K562 (cell line): Measurements from ENCODE around the gene CSNK1G3. TPM values are rescaled to one million over a fixed set of nuclear protein-coding genes. Genes with fewer than 3 reads are reported as not detected.

Experiments used
- ATAC-seq: fragments of 200-7000 bp; cut with Tn5 transposase; 3 replicates; pipeline ENCODE4 v1.9.1; 2020; ENCODE audit warnings: moderate library complexity
- BruUV-seq: library from RNA; stranded (reverse); fragments of 400-500 nt; replicated peaks from 2 replicates; lab custom pipeline; 2021; lab: Mats Ljungman, UMichigan
- CTCF ChIA-PET: fragments of 300-600 bp; formaldehyde crosslinking; extraction: SDS; loops from one replicate; lab custom pipeline; 2021; ENCODE audit warnings: low intra/inter-chr PET ratio; lab: Yijun Ruan, JAX
- POLR2A ChIA-PET: fragments of 300-600, 350-650 bp; sonication (Branson Sonifier 250); formaldehyde crosslinking; extraction: SDS; loops from one replicate; lab custom pipeline; 2021; ENCODE audit warnings: antibody characterized with exemption, inconsistent platforms; lab: Yijun Ruan, JAX
- DNase-seq, 4 experiments: peaks; one replicate each; pipeline versions ENCODE4 v3.0.0 to v3.0.0-alpha.2; 2011 to 2018; ENCODE audit warnings: low spot score in 3 of 4, mixed read lengths in 3 of 4; ENCODE audit errors: extremely low read depth in 1 of 4
- FAIRE-seq: peaks from 2 replicates; lab custom pipeline; 2011; peaks lifted over from hg19 to GRCh38; lab: Jason Lieb, UNC
- H2AFZ ChIP-seq: 2 replicates; pipeline ENCODE4 v1.6.0; 2011; ENCODE audit warnings: low read depth, low read length, control low read depth, inconsistent platforms
- H3K27ac ChIP-seq: fragments of 200-600 bp; 3 replicates; pipeline ENCODE4 v1.8.0; 2011; ENCODE audit warnings: low read depth, mild to moderate bottlenecking, control low read depth, inconsistent platforms, low read length, moderate library complexity, mixed read lengths; ENCODE audit errors: extremely low read depth
- H3K27me3 ChIP-seq, 2 experiments: fragments of 300-600 bp in 1 of 2; 2 replicates in 1 of 2; 3 replicates in 1 of 2; pipeline versions ENCODE4 v1.6.0 to v1.8.0; 2011; ENCODE audit warnings: inconsistent platforms in 2 of 2, low read length in 2 of 2, mild to moderate bottlenecking in 1 of 2, mixed read lengths in 1 of 2, moderate library complexity in 1 of 2; ENCODE audit not compliant: control insufficient read depth in 2 of 2, insufficient read depth in 2 of 2
- H3K36me3 ChIP-seq: fragments of 300-600 bp; 3 replicates; pipeline ENCODE4 v1.8.0; 2011; ENCODE audit warnings: mild to moderate bottlenecking, low read length, inconsistent platforms; ENCODE audit not compliant: control insufficient read depth, insufficient read depth
- H3K4me1 ChIP-seq, 2 experiments: fragments of 200-600 bp in 1 of 2; replicated peaks in 1 of 2; 2 replicates in 1 of 2; 3 replicates in 1 of 2; pipeline versions ENCODE4 v1.5.1 to v1.8.0; 2011; ENCODE audit warnings: inconsistent platforms in 2 of 2, low read length in 2 of 2, mild to moderate bottlenecking in 1 of 2, mixed read lengths in 1 of 2, moderate library complexity in 1 of 2; ENCODE audit not compliant: control insufficient read depth in 2 of 2, insufficient read depth in 2 of 2
- H3K4me2 ChIP-seq: 2 replicates; pipeline ENCODE4 v1.6.1; 2011; ENCODE audit warnings: low read length, control low read depth, inconsistent platforms, mixed read lengths; ENCODE audit not compliant: insufficient read depth
- H3K4me3 ChIP-seq: fragments of 200-600 bp; sonication (generic), shearing (Covaris generic); 2 replicates; pipeline ENCODE4 v1.5.1; 2016; ENCODE audit warnings: control low read depth, inconsistent platforms
- H3K79me2 ChIP-seq: fragments of 200-600 bp; 3 replicates; pipeline ENCODE4 v1.8.0; 2011; ENCODE audit warnings: low read length, inconsistent platforms; ENCODE audit not compliant: control insufficient read depth, insufficient read depth
- H3K9ac ChIP-seq, 2 experiments: 2 replicates each; pipeline versions ENCODE4 v1.6.0 to v1.6.1; 2011; ENCODE audit warnings: low read depth in 2 of 2, low read length in 2 of 2, control low read depth in 1 of 2, inconsistent platforms in 1 of 2, mild to moderate bottlenecking in 1 of 2, mixed read lengths in 1 of 2; ENCODE audit not compliant: insufficient read depth in 1 of 2
- H3K9me1 ChIP-seq: one replicate; pipeline ENCODE4 v1.6.0; 2011; ENCODE audit warnings: inconsistent platforms, mild to moderate bottlenecking, low read length, moderate library complexity; ENCODE audit not compliant: control insufficient read depth, insufficient read depth
- H3K9me3 ChIP-seq: replicated peaks from 2 replicates; pipeline ENCODE4 v1.5.1; 2011; ENCODE audit warnings: low read depth, low read length, inconsistent platforms; ENCODE audit not compliant: control insufficient read depth, insufficient read depth
- H4K20me1 ChIP-seq: replicated peaks from 2 replicates; pipeline ENCODE4 v1.6.1; 2011; ENCODE audit warnings: low read length, inconsistent platforms, mixed read lengths; ENCODE audit not compliant: control insufficient read depth, insufficient read depth
- FOXA3 ChIP-seq, 2 experiments: fragments of 450-650 bp in 1 of 2; sonication (generic) in 1 of 2; formaldehyde crosslinking; IDR thresholded peaks in 1 of 2; conservative IDR thresholded peaks in 1 of 2; 2 replicates each; pipeline versions ENCODE4 v1.4.0 to v1.8.0; 2020 to 2022; ENCODE audit warnings: mild to moderate bottlenecking in 2 of 2, missing genetic modification reagents in 1 of 2
- MYC ChIP-seq, 2 experiments: fragments of 250-450 bp in 1 of 2; sonication (Bioruptor Pico) in 1 of 2; IDR thresholded peaks; 2 replicates each; pipeline versions ENCODE4 v1.5.1 to v1.6.1; 2012 to 2021; ENCODE audit warnings: low read depth in 2 of 2, borderline replicate concordance in 1 of 2, improper control_type of control experiment in 1 of 2, low read length in 1 of 2, mild to moderate bottlenecking in 1 of 2, moderate library complexity in 1 of 2
- POLR2AphosphoS5 ChIP-seq: IDR thresholded peaks from 2 replicates; pipeline ENCODE4 v1.6.1; 2011; ENCODE audit warnings: mild to moderate bottlenecking, low read depth, low read length, moderate library complexity; ENCODE audit not compliant: control insufficient read depth, insufficient read depth
- RBFOX2 ChIP-seq: fragments of 200-400 bp; formaldehyde crosslinking; IDR thresholded peaks from 2 replicates; pipeline ENCODE4 v1.6.1; 2017; ENCODE audit warnings: low read depth, mild to moderate bottlenecking, low read length, moderate library complexity
- SREBF1 ChIP-seq: fragments of 150-350 bp; IDR thresholded peaks from 2 replicates; pipeline ENCODE4 v1.6.1; 2014; ENCODE audit warnings: antibody characterized with exemption, low read depth, low read length, borderline replicate concordance
- in situ Hi-C: fragments of 300-500 bp; cut with MboI; formaldehyde crosslinking; loops from 4 replicates; pipeline ENCODE4 v1.15.0; 2018; ENCODE audit warnings: inconsistent platforms, mixed read lengths
- intact Hi-C: fragments of 100-400 bp; cut with micrococcal nuclease; formaldehyde crosslinking; loops from 2 replicates; pipeline ENCODE4 v1.14.2; 2022
- polyA plus RNA-seq, 8 experiments: library from polyadenylated mRNA; depleted of rRNA in 4 of 8; stranded (reverse) in 5 of 8; unstranded in 3 of 8; fragments of >200 nt; fragmentation: Nextera tagmentation in 2 of 8; fragmentation: Illumina TruSeq in 1 of 8; extraction: Ambion mirVana in 2 of 8; extraction: Trizol in 1 of 8; gene quantifications; 2 replicates each; pipeline versions ENCODE4 v1.2.1 to v1.2.3, GENCODE V29; 2011 to 2014; ENCODE audit warnings: inconsistent platforms in 1 of 8, missing spikeins in 1 of 8
- total RNA-seq, 7 experiments: library from RNA; depleted of rRNA in 6 of 7; stranded (reverse); fragments of >200 nt in 6 of 7; fragmentation: Illumina TruSeq in 2 of 7; extraction: Trizol in 2 of 7; gene quantifications; 2 replicates each; pipeline versions ENCODE4 v1.2.1 to v1.2.3, GENCODE V29; 2011 to 2021; ENCODE audit warnings: low replicate concordance in 1 of 7
- TF ChIP-seq, protein P1 (sequence below): fragments of 150-350 bp; IDR thresholded peaks from 2 replicates; pipeline ENCODE4 v1.6.1; 2014; ENCODE audit warnings: low read depth, mild to moderate bottlenecking, low read length, borderline replicate concordance
- TF ChIP-seq, protein P2 (sequence below), 2 experiments: fragments of 450-650 bp; conservative IDR thresholded peaks; 2 replicates each; pipeline ENCODE4 v1.6.1; 2017; ENCODE audit warnings: mild to moderate bottlenecking in 2 of 2, moderate library complexity in 2 of 2

Gene CSNK1G3
- total and polyA plus RNA-seq, 9 of the 15 experiments (the other 6 are each of a cell fraction or from before 2014, with no cell fraction given): 8.3 to 27.6 (median 16.5) TPM

DNA sequence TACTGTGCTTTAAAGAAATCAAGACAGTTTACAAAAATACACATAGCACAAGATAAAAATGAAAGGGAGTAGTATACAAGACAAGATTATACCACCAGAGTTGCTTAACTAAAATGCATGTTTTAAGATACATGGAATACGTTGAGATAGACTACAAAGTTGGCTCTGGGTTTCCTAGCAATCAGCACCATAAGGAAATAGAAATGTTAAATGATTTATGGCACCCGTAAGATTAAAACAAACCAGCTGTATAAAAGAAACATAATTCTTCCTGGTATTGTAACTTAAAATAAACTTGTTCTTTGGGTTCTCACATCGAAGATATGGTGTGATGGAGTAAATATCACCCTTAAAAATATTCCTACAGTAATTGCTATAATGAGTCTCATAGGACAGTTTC is 9.9 kb upstream of the CSNK1G3 start (continued):
- no peak for TF ChIP-seq FOXA3 (CRISPR knock-in tag; conservative IDR thresholded peaks at IDR 0.05 in 1 of 2, IDR thresholded peaks at IDR 0.05 in 1 of 2)
- TF ChIP-seq, protein P1, sequence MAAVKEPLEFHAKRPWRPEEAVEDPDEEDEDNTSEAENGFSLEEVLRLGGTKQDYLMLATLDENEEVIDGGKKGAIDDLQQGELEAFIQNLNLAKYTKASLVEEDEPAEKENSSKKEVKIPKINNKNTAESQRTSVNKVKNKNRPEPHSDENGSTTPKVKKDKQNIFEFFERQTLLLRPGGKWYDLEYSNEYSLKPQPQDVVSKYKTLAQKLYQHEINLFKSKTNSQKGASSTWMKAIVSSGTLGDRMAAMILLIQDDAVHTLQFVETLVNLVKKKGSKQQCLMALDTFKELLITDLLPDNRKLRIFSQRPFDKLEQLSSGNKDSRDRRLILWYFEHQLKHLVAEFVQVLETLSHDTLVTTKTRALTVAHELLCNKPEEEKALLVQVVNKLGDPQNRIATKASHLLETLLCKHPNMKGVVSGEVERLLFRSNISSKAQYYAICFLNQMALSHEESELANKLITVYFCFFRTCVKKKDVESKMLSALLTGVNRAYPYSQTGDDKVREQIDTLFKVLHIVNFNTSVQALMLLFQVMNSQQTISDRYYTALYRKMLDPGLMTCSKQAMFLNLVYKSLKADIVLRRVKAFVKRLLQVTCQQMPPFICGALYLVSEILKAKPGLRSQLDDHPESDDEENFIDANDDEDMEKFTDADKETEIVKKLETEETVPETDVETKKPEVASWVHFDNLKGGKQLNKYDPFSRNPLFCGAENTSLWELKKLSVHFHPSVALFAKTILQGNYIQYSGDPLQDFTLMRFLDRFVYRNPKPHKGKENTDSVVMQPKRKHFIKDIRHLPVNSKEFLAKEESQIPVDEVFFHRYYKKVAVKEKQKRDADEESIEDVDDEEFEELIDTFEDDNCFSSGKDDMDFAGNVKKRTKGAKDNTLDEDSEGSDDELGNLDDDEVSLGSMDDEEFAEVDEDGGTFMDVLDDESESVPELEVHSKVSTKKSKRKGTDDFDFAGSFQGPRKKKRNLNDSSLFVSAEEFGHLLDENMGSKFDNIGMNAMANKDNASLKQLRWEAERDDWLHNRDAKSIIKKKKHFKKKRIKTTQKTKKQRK: no peak

DNA sequence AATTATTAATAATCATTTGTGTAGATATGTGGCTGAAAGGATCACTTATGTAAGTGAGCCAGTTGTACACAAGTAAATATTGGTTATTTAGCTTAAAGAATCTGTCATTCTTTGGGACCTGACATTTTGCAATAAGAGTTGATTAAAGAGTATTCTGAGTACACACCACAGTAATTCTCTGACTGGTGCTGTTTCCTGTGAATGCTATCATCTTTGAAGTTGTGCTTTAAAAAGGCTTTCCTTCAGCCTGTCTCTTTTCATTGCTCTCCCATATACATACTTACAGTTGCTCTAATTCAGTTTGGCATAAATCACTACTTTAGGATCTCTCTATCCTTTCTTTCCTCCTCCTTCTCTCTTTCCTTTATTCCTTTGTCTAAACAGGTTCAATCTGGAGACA is 8.7 kb upstream of the CSNK1G3 start:
- Histone ChIP-seq H4K20me1 (no peaks in the 10 kb centered on the region), H3K9ac (no peak overlapping the region), H3K79me2 (no peaks in the 10 kb centered on the region), H3K9me3 (no peaks in the 10 kb centered on the region), H3K4me1 (no peaks in the 10 kb centered on the region; a peak in 1 of 5 replicates), H3K27me3 (peaks cover 0 to 4% of the 10 kb centered on the region in 2 experiments; a peak in 1 of 5 replicates), H3K9me1 (no peaks in the 10 kb centered on the region), H3K27ac (no peak overlapping the region), H3K4me2 (no peak overlapping the region), H3K36me3 (no peaks in the 10 kb centered on the region), H2AFZ (no peak overlapping the region), H3K4me3 (no peak overlapping the region)
- in situ Hi-C loops: no loop called here
- no peak for TF ChIP-seq RBFOX2
- TF ChIP-seq, protein P2, sequence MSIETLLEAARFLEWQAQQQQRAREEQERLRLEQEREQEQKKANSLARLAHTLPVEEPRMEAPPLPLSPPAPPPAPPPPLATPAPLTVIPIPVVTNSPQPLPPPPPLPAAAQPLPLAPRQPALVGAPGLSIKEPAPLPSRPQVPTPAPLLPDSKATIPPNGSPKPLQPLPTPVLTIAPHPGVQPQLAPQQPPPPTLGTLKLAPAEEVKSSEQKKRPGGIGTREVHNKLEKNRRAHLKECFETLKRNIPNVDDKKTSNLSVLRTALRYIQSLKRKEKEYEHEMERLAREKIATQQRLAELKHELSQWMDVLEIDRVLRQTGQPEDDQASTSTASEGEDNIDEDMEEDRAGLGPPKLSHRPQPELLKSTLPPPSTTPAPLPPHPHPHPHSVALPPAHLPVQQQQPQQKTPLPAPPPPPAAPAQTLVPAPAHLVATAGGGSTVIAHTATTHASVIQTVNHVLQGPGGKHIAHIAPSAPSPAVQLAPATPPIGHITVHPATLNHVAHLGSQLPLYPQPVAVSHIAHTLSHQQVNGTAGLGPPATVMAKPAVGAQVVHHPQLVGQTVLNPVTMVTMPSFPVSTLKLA (conservative IDR thresholded peaks at IDR 0.05): no peak
- TF ChIP-seq SREBF1: no peak
- TF ChIP-seq POLR2AphosphoS5: no peak
- no peak for TF ChIP-seq MYC (IDR thresholded peaks at IDR 0.05; ENCODE audit: low read depth, low read length)
- no peak for TF ChIP-seq MYC (CRISPR knock-in tag; IDR thresholded peaks at IDR 0.05; ENCODE audit: borderline replicate concordance, low read depth)
- BruUV-seq: no TSS peak
- intact Hi-C loops: no loop called here
- FAIRE-seq (no peak), DNase-seq (no peak), ATAC-seq (no peak)
- ChIA-PET CTCF (no interaction called here), POLR2A (interaction anchor here (0.9 kb wide), 1 partner anchor 9 kb away, joined by 4 read pairs; the partner anchor contains the start of gene CSNK1G3)
